ENCODE measurements around the gene LRIG2.
"Not testable (repeated sequence)": the region's sequence is repeated elsewhere in the genome, so short reads cannot be mapped to it uniquely, and the experiment has no call there.

LRIG2 gene

GRCh38 chr1:113072757-113073478, at the start of gene LRIG2:
Gene LRIG2, plus strand, starts transcription at chr1:113073198. Its CDS starts 209 bp downstream, at chr1:113073407.
- Histone ChIP-seq H3K27ac (ENCODE audit: low read depth, low read length) (peak within 1 kb of the TSS; percentile 97), H3K36me3 (ENCODE audit: control insufficient read depth, insufficient read depth, low read length) (peaks cover 17% of the 10 kb centered on the region), H3K4me3 (ENCODE audit: low read depth, low read length) (peak within 1 kb of the TSS; percentile 87), H3K9me3 (ENCODE audit: control insufficient read depth, insufficient read depth, low read length) (no peaks in the 10 kb centered on the region; the same call in 1 of the 2 replicates), H3K4me1 (ENCODE audit: control insufficient read depth, insufficient read depth, low read length) (peaks cover 16% of the 10 kb centered on the region), H3K27me3 (ENCODE audit: control insufficient read depth, insufficient read depth, low read length) (no peaks in the 10 kb centered on the region), H3K9ac (ENCODE audit: low read depth, low read length) (peak within 1 kb of the TSS; percentile 91)

- H3K27me3 ChIP-seq (ENCODE audit: control insufficient read depth, insufficient read depth, low read length); H3K9ac ChIP-seq (ENCODE audit: low read depth, low read length); H3K36me3 ChIP-seq (ENCODE audit: control insufficient read depth, insufficient read depth, low read length); H3K27ac ChIP-seq (ENCODE audit: low read depth, low read length); H3K9me3 ChIP-seq (ENCODE audit: control insufficient read depth, insufficient read depth, low read length); H3K4me3 ChIP-seq (ENCODE audit: low read depth, low read length): not testable (repeated sequence)
- H3K4me1 ChIP-seq (ENCODE audit: control insufficient read depth, insufficient read depth, low read length), result peaks cover 30% of the 10 kb centered on the region
Measured at GRCh38 chr1:113023316-113023715, 49.7 kb upstream of the LRIG2 start.

GRCh38 chr1:113027007-113027406, 46.0 kb upstream of the LRIG2 start:
- Histone ChIP-seq H3K4me1 (ENCODE audit: control insufficient read depth, insufficient read depth, low read length) (peaks cover 37% of the 10 kb centered on the region), H3K27ac (ENCODE audit: low read depth, low read length) (peak overlapping the region; percentile 91), H3K36me3 (ENCODE audit: control insufficient read depth, insufficient read depth, low read length) (no peaks in the 10 kb centered on the region), H3K27me3 (ENCODE audit: control insufficient read depth, insufficient read depth, low read length) (no peaks in the 10 kb centered on the region), H3K4me3 (ENCODE audit: low read depth, low read length) (no peak overlapping the region), H3K9ac (ENCODE audit: low read depth, low read length) (peak overlapping the region; percentile 25; the same call in 1 of the 2 replicates), H3K9me3 (ENCODE audit: control insufficient read depth, insufficient read depth, low read length) (no peaks in the 10 kb centered on the region)

GRCh38 chr1:113027449-113027848, 45.5 kb upstream of the LRIG2 start:
- Histone ChIP-seq H3K4me3 (ENCODE audit: low read depth, low read length) (no peak overlapping the region), H3K4me1 (ENCODE audit: control insufficient read depth, insufficient read depth, low read length) (peaks cover 39% of the 10 kb centered on the region), H3K9me3 (ENCODE audit: control insufficient read depth, insufficient read depth, low read length) (no peaks in the 10 kb centered on the region), H3K9ac (ENCODE audit: low read depth, low read length) (peak overlapping the region; percentile 25; the same call in 1 of the 2 replicates), H3K27me3 (ENCODE audit: control insufficient read depth, insufficient read depth, low read length) (no peaks in the 10 kb centered on the region), H3K36me3 (ENCODE audit: control insufficient read depth, insufficient read depth, low read length) (no peaks in the 10 kb centered on the region), H3K27ac (ENCODE audit: low read depth, low read length) (peak overlapping the region; percentile 91)

GRCh38 chr1:113029822-113030221, 43.2 kb upstream of the LRIG2 start:
- H3K27ac ChIP-seq (ENCODE audit: low read depth, low read length), result no peak overlapping the region
- no peak overlapping the region for H3K4me3 ChIP-seq (ENCODE audit: low read depth, low read length)
- no peaks in the 10 kb centered on the region for H3K36me3 ChIP-seq (ENCODE audit: control insufficient read depth, insufficient read depth, low read length)
- H3K27me3 ChIP-seq (ENCODE audit: control insufficient read depth, insufficient read depth, low read length), result no peaks in the 10 kb centered on the region
- H3K9ac ChIP-seq (ENCODE audit: low read depth, low read length), result no peak overlapping the region
- peaks cover 36% of the 10 kb centered on the region for H3K4me1 ChIP-seq (ENCODE audit: control insufficient read depth, insufficient read depth, low read length)
- H3K9me3 ChIP-seq (ENCODE audit: control insufficient read depth, insufficient read depth, low read length), result no peaks in the 10 kb centered on the region

- no peak overlapping the region for H3K4me3 ChIP-seq (ENCODE audit: low read depth, low read length)
- H3K27ac ChIP-seq (ENCODE audit: low read depth, low read length), result no peak overlapping the region
- no peaks in the 10 kb centered on the region for H3K27me3 ChIP-seq (ENCODE audit: control insufficient read depth, insufficient read depth, low read length)
- peaks cover 33% of the 10 kb centered on the region for H3K4me1 ChIP-seq (ENCODE audit: control insufficient read depth, insufficient read depth, low read length)
- H3K9ac ChIP-seq (ENCODE audit: low read depth, low read length), result no peak overlapping the region
- no peaks in the 10 kb centered on the region for H3K9me3 ChIP-seq (ENCODE audit: control insufficient read depth, insufficient read depth, low read length)
- H3K36me3 ChIP-seq (ENCODE audit: control insufficient read depth, insufficient read depth, low read length), result no peaks in the 10 kb centered on the region
Measured at GRCh38 chr1:113031171-113031933, 41.6 kb upstream of the LRIG2 start.

GRCh38 chr1:113035086-113035485, 37.9 kb upstream of the LRIG2 start:
- Histone ChIP-seq H3K9ac (ENCODE audit: low read depth, low read length) (no peak overlapping the region), H3K4me1 (ENCODE audit: control insufficient read depth, insufficient read depth, low read length) (peaks cover 9% of the 10 kb centered on the region), H3K27ac (ENCODE audit: low read depth, low read length) (no peak overlapping the region)

GRCh38 chr1:113036639-113037321, 36.2 kb upstream of the LRIG2 start:
- Histone ChIP-seq H3K27me3 (ENCODE audit: control insufficient read depth, insufficient read depth, low read length) (no peaks in the 10 kb centered on the region), H3K4me1 (ENCODE audit: control insufficient read depth, insufficient read depth, low read length) (peaks cover 16% of the 10 kb centered on the region), H3K9ac (ENCODE audit: low read depth, low read length) (no peak overlapping the region), H3K36me3 (ENCODE audit: control insufficient read depth, insufficient read depth, low read length) (no peaks in the 10 kb centered on the region), H3K27ac (ENCODE audit: low read depth, low read length) (no peak overlapping the region), H3K9me3 (ENCODE audit: control insufficient read depth, insufficient read depth, low read length) (no peaks in the 10 kb centered on the region), H3K4me3 (ENCODE audit: low read depth, low read length) (no peak overlapping the region)

More at GRCh38 chr1:113035086-113035485, 37.9 kb upstream of the LRIG2 start:
- Histone ChIP-seq H3K9me3 (ENCODE audit: control insufficient read depth, insufficient read depth, low read length) (no peaks in the 10 kb centered on the region), H3K27me3 (ENCODE audit: control insufficient read depth, insufficient read depth, low read length) (no peaks in the 10 kb centered on the region), H3K36me3 (ENCODE audit: control insufficient read depth, insufficient read depth, low read length) (no peaks in the 10 kb centered on the region), H3K4me3 (ENCODE audit: low read depth, low read length) (no peak overlapping the region)

GRCh38 chr1:113040041-113040440, 33.0 kb upstream of the LRIG2 start:
- H3K27me3 ChIP-seq (ENCODE audit: control insufficient read depth, insufficient read depth, low read length), result no peaks in the 10 kb centered on the region
- H3K27ac ChIP-seq (ENCODE audit: low read depth, low read length), result no peak overlapping the region

GRCh38 chr1:113040718-113041412, 32.1 kb upstream of the LRIG2 start:
- peaks cover 41% of the 10 kb centered on the region for H3K4me1 ChIP-seq (ENCODE audit: control insufficient read depth, insufficient read depth, low read length)
- H3K4me3 ChIP-seq (ENCODE audit: low read depth, low read length), result no peak overlapping the region
- no peak overlapping the region for H3K9ac ChIP-seq (ENCODE audit: low read depth, low read length)
- peak overlapping the region; percentile 98 for H3K27ac ChIP-seq (ENCODE audit: low read depth, low read length)
- no peaks in the 10 kb centered on the region for H3K27me3 ChIP-seq (ENCODE audit: control insufficient read depth, insufficient read depth, low read length)
- H3K36me3 ChIP-seq (ENCODE audit: control insufficient read depth, insufficient read depth, low read length), result no peaks in the 10 kb centered on the region
- no peaks in the 10 kb centered on the region for H3K9me3 ChIP-seq (ENCODE audit: control insufficient read depth, insufficient read depth, low read length)

More at GRCh38 chr1:113040041-113040440, 33.0 kb upstream of the LRIG2 start:
- H3K4me3 ChIP-seq (ENCODE audit: low read depth, low read length), result no peak overlapping the region
- H3K9ac ChIP-seq (ENCODE audit: low read depth, low read length), result no peak overlapping the region
- H3K9me3 ChIP-seq (ENCODE audit: control insufficient read depth, insufficient read depth, low read length), result no peaks in the 10 kb centered on the region
- H3K4me1 ChIP-seq (ENCODE audit: control insufficient read depth, insufficient read depth, low read length), result peaks cover 39% of the 10 kb centered on the region
- H3K36me3 ChIP-seq (ENCODE audit: control insufficient read depth, insufficient read depth, low read length), result no peaks in the 10 kb centered on the region

Measured in HUES48 (cell line).